HG02943 (cell line): ENCODE results near the gene C2orf76.
"Not testable (repeated sequence)": the region's sequence is repeated elsewhere in the genome, so short reads cannot be mapped to it uniquely, and the experiment has no call there.

Source experiments
- ATAC-seq: cut with Tn5 transposase; IDR thresholded peaks from one replicate; pipeline ENCODE4 v1.9.1; 2021; ENCODE audit warnings: mild to moderate bottlenecking, low read depth, moderate library complexity; ENCODE audit not compliant: unreplicated experiment

The C2orf76 gene

GRCh38 chr2:119377993-119378345 lies 11.3 kb upstream of the C2orf76 start:
- no peak for ATAC-seq

- ATAC-seq = no peak
Observed at GRCh38 chr2:119377294-119377992, 10.8 kb upstream of the C2orf76 start.

GRCh38 chr2:119376810-119377209 lies 10.2 kb upstream of the C2orf76 start:
- ATAC-seq = no peak

GRCh38 chr2:119376406-119376805 lies 9.8 kb upstream of the C2orf76 start:
- ATAC-seq = not testable (repeated sequence)

GRCh38 chr2:119373907-119374745 lies 7.5 kb upstream of the C2orf76 start:
- ATAC-seq = not testable (repeated sequence)

- ATAC-seq = no peak
Observed at GRCh38 chr2:119372778-119373568, 6.3 kb upstream of the C2orf76 start.

GRCh38 chr2:119371111-119371510 lies 4.5 kb upstream of the C2orf76 start:
- no peak for ATAC-seq

GRCh38 chr2:119369845-119370244 lies 3.2 kb upstream of the C2orf76 start:
- no peak for ATAC-seq

GRCh38 chr2:119367472-119368099 lies 952 bp upstream of the C2orf76 start:
- ATAC-seq = peak; percentile 34

- no peak for ATAC-seq
Observed at GRCh38 chr2:119366161-119366648, 429 bp downstream of the C2orf76 start.

- no peak for ATAC-seq
Observed at GRCh38 chr2:119365436-119365835, 1.2 kb downstream of the C2orf76 start.

GRCh38 chr2:119364798-119365197 lies 1.8 kb downstream of the C2orf76 start:
- no peak for ATAC-seq

- ATAC-seq = no peak
Observed at GRCh38 chr2:119360423-119360966, 6.1 kb downstream of the C2orf76 start.

- ATAC-seq = no peak
Observed at GRCh38 chr2:119359774-119360173, 6.9 kb downstream of the C2orf76 start.

GRCh38 chr2:119354860-119355259 lies 11.8 kb downstream of the C2orf76 start:
- no peak for ATAC-seq

- peak; percentile 97 for ATAC-seq
Observed at GRCh38 chr2:119352357-119352756, 14.3 kb downstream of the C2orf76 start.

- no peak for ATAC-seq
Observed at GRCh38 chr2:119350311-119350998, 16.2 kb downstream of the C2orf76 start.

- no peak for ATAC-seq
Observed at GRCh38 chr2:119349289-119349688, 17.3 kb downstream of the C2orf76 start.

GRCh38 chr2:119341684-119342083 lies 24.9 kb downstream of the C2orf76 start:
- no peak for ATAC-seq

- ATAC-seq = no peak
Observed at GRCh38 chr2:119339562-119339923, 27.1 kb downstream of the C2orf76 start.
